NCI-H1436 treated with DMSO at 0.1 percent for 48 hours (cell line): Measurements from ENCODE around the gene SPEM1.
"Not testable (repeated sequence)": the region's sequence is repeated elsewhere in the genome, so short reads cannot be mapped to it uniquely, and the experiment has no call there.

Experiments used
- DNase-seq: peaks from one replicate; lab custom pipeline; 2025; lab: John Stamatoyannopoulos, UW

Gene SPEM1

DNA sequence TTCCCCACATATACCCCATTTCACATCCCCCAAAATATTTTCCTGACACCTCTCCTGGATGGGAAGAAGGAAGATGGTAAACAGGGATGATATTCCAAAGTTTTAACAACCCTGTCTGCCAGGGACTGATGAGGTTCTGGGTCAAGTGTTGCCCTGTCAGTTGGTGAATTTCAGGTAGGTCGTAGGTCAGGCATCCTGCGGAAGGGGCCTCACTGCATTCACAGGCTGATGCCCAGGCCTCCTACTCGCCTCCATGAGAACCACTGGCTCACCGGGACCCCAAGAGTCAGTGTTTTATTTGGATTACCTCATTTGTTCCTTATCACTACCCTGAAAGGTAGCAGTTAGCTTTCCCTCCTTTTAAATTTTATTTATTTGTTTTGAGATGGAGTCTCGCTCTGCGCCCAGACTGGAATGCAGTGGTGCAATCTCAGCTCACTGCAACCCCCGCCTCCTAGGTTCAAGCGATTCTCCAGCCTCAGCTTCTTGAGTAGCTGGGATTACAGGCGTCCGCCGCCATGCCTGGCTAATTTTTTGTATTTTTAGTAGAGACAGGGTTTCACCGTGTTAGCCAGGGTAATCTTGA lies 48.8 kb downstream of the SPEM1 start:
- DNase-seq = no peak

DNA sequence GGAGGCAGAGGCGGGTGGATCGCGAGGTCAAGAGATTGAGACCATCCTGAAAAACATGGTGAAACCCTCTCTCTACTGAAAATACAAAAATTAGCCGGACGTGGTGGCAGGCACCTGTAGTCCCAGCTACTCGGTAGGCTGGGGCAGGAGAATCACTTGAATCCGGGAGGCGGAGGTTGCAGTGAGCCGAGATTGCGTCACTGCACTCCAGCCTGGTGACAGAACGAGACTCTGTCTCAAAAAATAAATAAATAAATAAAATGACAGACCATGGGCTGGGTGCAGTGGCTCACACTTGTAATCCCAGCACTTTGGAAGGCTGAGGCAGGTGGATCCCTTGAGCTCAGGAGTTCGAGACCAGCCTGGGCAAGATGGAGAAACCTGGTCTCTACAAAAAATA lies 49.7 kb downstream of the SPEM1 start:
- not testable (repeated sequence) for DNase-seq

DNA sequence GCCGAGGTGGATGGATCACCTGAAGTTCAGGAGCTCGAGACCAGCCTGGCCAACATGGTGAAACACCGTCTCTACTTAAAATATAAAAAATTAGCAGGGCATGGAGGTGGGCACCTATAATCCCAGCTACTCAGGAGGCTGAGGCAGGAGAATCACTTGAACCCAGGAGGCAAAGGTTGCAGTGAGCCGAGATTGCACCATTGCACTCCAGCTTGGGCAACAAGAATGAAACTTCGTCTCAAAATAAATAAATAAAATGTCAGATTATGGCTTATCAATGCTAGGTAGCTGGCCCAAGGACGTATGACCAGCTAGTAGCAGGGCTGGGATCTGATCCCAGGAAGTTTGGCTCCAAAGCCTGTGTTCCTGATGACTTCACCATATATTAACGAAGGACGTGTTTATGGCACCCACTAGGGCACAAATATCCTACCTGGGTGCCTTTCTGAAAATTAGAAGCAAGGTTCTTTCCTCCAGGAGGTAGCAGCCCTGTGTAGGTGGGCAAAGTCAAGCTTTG lies 50.4 kb downstream of the SPEM1 start:
- DNase-seq = not testable (repeated sequence)
